PFSK-1 (cell line): ENCODE results near the gene DAPL1.

ENCODE experiments used
- POLR2AphosphoS5 ChIP-seq: IDR thresholded peaks from 2 replicates; pipeline ENCODE4 v1.6.1; 2012; ENCODE audit warnings: low read depth, mild to moderate bottlenecking, control low read depth, low read length, moderate library complexity
- REST ChIP-seq, 2 experiments: IDR thresholded peaks; 2 replicates each; pipeline versions ENCODE4 v1.6.1 to v1.8.0; 2011 to 2012; ENCODE audit warnings: low read depth in 2 of 2, low read length in 2 of 2, control low read depth in 1 of 2, inconsistent platforms in 1 of 2, mild to moderate bottlenecking in 1 of 2, moderate library complexity in 1 of 2; ENCODE audit not compliant: insufficient read depth in 1 of 2
- TAF1 ChIP-seq: IDR thresholded peaks from 2 replicates; pipeline ENCODE4 v1.6.1; 2012; ENCODE audit warnings: low read length, control low read depth, borderline replicate concordance; ENCODE audit not compliant: insufficient read depth

GRCh38 chr2:158829167-158829566, 34.0 kb downstream of the DAPL1 start:
- TF ChIP-seq POLR2AphosphoS5 (no peak), TAF1 (no peak), REST (IDR thresholded peaks at IDR 0.05; ENCODE audit: insufficient read depth in 1 of 2, low read depth in 2 of 2, low read length in 2 of 2) (no peak)
